Measurements from ENCODE around the gene PRAME. TPM values are rescaled to one million over a fixed set of nuclear protein-coding genes. Genes with fewer than 3 reads are reported as not detected.

PRAME gene
- total and polyA plus RNA-seq, 2 donors (not counting 1 experiment from before 2014, with no cell fraction given) = 0.20 TPM; not detected in 1

DNA sequence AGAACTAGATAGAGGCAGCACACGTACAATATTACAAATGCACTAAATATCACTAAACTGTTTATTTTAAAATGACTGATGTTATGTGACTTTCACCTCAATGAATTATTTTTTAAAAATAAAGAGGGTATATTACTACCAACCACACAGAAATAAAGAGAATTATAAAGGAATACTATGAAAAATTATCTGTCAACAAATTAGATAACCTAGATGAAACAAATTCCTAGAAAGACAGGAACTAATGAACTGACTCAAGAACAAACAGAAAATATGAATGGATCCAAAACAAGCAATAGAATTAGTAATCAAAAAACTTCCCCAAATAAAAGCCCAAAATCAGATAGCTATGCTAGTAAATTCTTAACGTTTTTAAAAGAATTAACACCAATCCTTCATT is 60.8 kb downstream of the PRAME start:
- no peak for TF ChIP-seq EZH2 (IDR thresholded peaks at IDR 0.05; ENCODE audit: low read length, missing control alignments)
- TF ChIP-seq, protein P1, sequence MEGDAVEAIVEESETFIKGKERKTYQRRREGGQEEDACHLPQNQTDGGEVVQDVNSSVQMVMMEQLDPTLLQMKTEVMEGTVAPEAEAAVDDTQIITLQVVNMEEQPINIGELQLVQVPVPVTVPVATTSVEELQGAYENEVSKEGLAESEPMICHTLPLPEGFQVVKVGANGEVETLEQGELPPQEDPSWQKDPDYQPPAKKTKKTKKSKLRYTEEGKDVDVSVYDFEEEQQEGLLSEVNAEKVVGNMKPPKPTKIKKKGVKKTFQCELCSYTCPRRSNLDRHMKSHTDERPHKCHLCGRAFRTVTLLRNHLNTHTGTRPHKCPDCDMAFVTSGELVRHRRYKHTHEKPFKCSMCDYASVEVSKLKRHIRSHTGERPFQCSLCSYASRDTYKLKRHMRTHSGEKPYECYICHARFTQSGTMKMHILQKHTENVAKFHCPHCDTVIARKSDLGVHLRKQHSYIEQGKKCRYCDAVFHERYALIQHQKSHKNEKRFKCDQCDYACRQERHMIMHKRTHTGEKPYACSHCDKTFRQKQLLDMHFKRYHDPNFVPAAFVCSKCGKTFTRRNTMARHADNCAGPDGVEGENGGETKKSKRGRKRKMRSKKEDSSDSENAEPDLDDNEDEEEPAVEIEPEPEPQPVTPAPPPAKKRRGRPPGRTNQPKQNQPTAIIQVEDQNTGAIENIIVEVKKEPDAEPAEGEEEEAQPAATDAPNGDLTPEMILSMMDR (conservative IDR thresholded peaks at IDR 0.05 in 1 of 2, IDR thresholded peaks at IDR 0.05 in 1 of 2; ENCODE audit: low read depth in 1 of 2, low read length in 2 of 2) = no peak
- H3K4me2 ChIP-seq (ENCODE audit: extremely low read depth, insufficient read depth, low read length) = no peak overlapping the region
- no peaks in the 10 kb centered on the region for H4K20me1 ChIP-seq (ENCODE audit: control insufficient read depth, extremely low read depth, insufficient read depth, low read length)
- no peaks in the 10 kb centered on the region for H3K27me3 ChIP-seq (ENCODE audit: control insufficient read depth, insufficient read depth, low read length)
- H3K9me3 ChIP-seq (ENCODE audit: control insufficient read depth, insufficient read depth, low read depth, low read length) = no peaks in the 10 kb centered on the region
- no peak for DNase-seq (ENCODE audit: low read depth in 2 of 2)
- no peaks in the 10 kb centered on the region for H3K36me3 ChIP-seq (ENCODE audit: control insufficient read depth, insufficient read depth, low read length)
- H3K79me2 ChIP-seq (ENCODE audit: control insufficient read depth, insufficient read depth, low read length) = no peaks in the 10 kb centered on the region
- no peak overlapping the region for H2AFZ ChIP-seq (ENCODE audit: low read length)
- H3K27ac ChIP-seq (ENCODE audit: insufficient read depth, low read length) = no peak overlapping the region
- no peak overlapping the region for H3K9ac ChIP-seq (ENCODE audit: insufficient read depth, low read length)
- H3K4me3 ChIP-seq (replicated peaks in 1 of 4; ENCODE audit: control extremely low read depth in 1 of 4, insufficient read depth in 1 of 4, low read depth in 3 of 4, low read length in 4 of 4) = no peak overlapping the region
- no peaks in the 10 kb centered on the region for H3K4me1 ChIP-seq (ENCODE audit: control insufficient read depth, extremely low read depth, insufficient read depth, low read length)

Other genes with a start within 250 kb of the PRAME start
- gene ZNF280B, start 50.5 kb downstream of the PRAME start, total RNA-seq = 0.33 and 0.77 TPM in 2 replicates
- gene ZNF280B, start 50.5 kb downstream of the PRAME start, polyA plus RNA-seq = 0.81 and 0.90 TPM in 2 replicates
- gene ZNF280A, start 39.0 kb downstream of the PRAME start, total RNA-seq = not detected in 2 replicates
- gene ZNF280A, start 39.0 kb downstream of the PRAME start, polyA plus RNA-seq = not detected in 2 replicates
- not detected in 2 replicates for gene GGTLC2, start 85.3 kb upstream of the PRAME start, total RNA-seq
- not detected in 2 replicates for gene GGTLC2, start 85.3 kb upstream of the PRAME start, polyA plus RNA-seq

All from fibroblast of lung (primary cell).